Endodermal cell (in vitro differentiated cells): ENCODE measurements around the gene MADCAM1. TPM values are rescaled to one million over a fixed set of nuclear protein-coding genes. Genes with fewer than 3 reads are reported as not detected.

Experiments used
- DNase-seq: peaks from one replicate; pipeline ENCODE4 v3.0.0-alpha.2; 2017
- H3K27ac ChIP-seq: 2 replicates; pipeline ENCODE4 v1.5.1; 2013; ENCODE audit warnings: mild to moderate bottlenecking, low read depth, low read length, moderate library complexity
- H3K27me3 ChIP-seq: 2 replicates; pipeline ENCODE4 v1.6.1; 2013; ENCODE audit warnings: mild to moderate bottlenecking, low read length, moderate library complexity; ENCODE audit not compliant: insufficient read depth, control insufficient read depth, poor library complexity, severe bottlenecking
- H3K36me3 ChIP-seq: 2 replicates; pipeline ENCODE4 v1.7.0; 2013; ENCODE audit warnings: mild to moderate bottlenecking, low read length, moderate library complexity; ENCODE audit not compliant: control insufficient read depth, insufficient read depth
- H3K4me1 ChIP-seq: one replicate; pipeline ENCODE4 v1.7.0; 2013; ENCODE audit warnings: low read length; ENCODE audit not compliant: control insufficient read depth, insufficient read depth
- H3K4me3 ChIP-seq: 2 replicates; pipeline ENCODE4 v1.5.1; 2013; ENCODE audit warnings: mild to moderate bottlenecking, low read length, moderate library complexity
- H3K9ac ChIP-seq: 2 replicates; pipeline ENCODE4 v1.6.1; 2013; ENCODE audit warnings: mild to moderate bottlenecking, low read length, moderate library complexity; ENCODE audit not compliant: poor library complexity, severe bottlenecking; ENCODE audit errors: extremely low read depth
- H3K9me3 ChIP-seq: 2 replicates; pipeline ENCODE4 v1.6.1; 2013; ENCODE audit warnings: mild to moderate bottlenecking, low read length, moderate library complexity; ENCODE audit not compliant: control insufficient read depth
- H3K27ac Mint-ChIP-seq: 2 replicates; pipeline ENCODE4 v1.8.0; 2020; ENCODE audit warnings: mixed read lengths
- H3K27me3 Mint-ChIP-seq: 2 replicates; pipeline ENCODE4 v1.8.0; 2021; ENCODE audit warnings: mild to moderate bottlenecking, mixed read lengths; ENCODE audit not compliant: insufficient read depth
- H3K36me3 Mint-ChIP-seq: 2 replicates; pipeline ENCODE4 v1.8.0; 2020; ENCODE audit warnings: low read depth, mixed read lengths
- H3K4me1 Mint-ChIP-seq: 2 replicates; pipeline ENCODE4 v1.8.0; 2020; ENCODE audit warnings: mixed read lengths
- H3K4me3 Mint-ChIP-seq: 2 replicates; pipeline ENCODE4 v1.8.0; 2020; ENCODE audit warnings: mild to moderate bottlenecking, moderate library complexity, mixed read lengths
- H3K9me3 Mint-ChIP-seq: 2 replicates; pipeline ENCODE4 v1.8.0; 2020; ENCODE audit warnings: mild to moderate bottlenecking, mixed read lengths
- CTCF ChIP-seq: fragments of 200-600 bp; sonication (generic); conservative IDR thresholded peaks from 2 replicates; pipeline ENCODE4 v1.5.0; 2021; ENCODE audit warnings: antibody characterized with exemption, mild to moderate bottlenecking
- WGBS, 2 experiments: methylation state at CpG; one replicate each; pipeline versions ENCODE4 v1.1.5 to v1.1.7; 2013; ENCODE audit warnings: missing lambda C conversion rate in 2 of 2, mixed read lengths in 1 of 2; ENCODE audit not compliant: insufficient coverage in 1 of 2, insufficient read length in 1 of 2; 5-methylcytosine and 5-hydroxymethylcytosine counted together
- total RNA-seq, 2 donors: library from RNA; stranded (reverse); fragmentation: NEBNext Ultra II Directional in 1 of 2; extraction: Animal tissue kit (Norgen Biotek cat#: 25700) in 1 of 2; gene quantifications; 2 replicates in 1 of 2; 3 replicates in 1 of 2; pipeline ENCODE4 v1.2.1, GENCODE V29; 2021

The MADCAM1 gene
- total RNA-seq, 2 donors from 2014 or later, result 0.46 to 1.5 TPM

GRCh38 chr19:495402-496111 is 729 bp upstream of the MADCAM1 start:
- Histone ChIP-seq H3K27ac (no peak overlapping the region), H3K4me1 (no peaks in the 10 kb centered on the region), H3K27me3 (peaks cover 24% of the 10 kb centered on the region), H3K9me3 (no peaks in the 10 kb centered on the region), H3K36me3 (no peaks in the 10 kb centered on the region), H3K9ac (no peak overlapping the region), H3K4me3 (no peak overlapping the region)
- Mint-ChIP-seq H3K27me3 (peaks cover 40% of the 10 kb centered on the region), H3K4me3 (peak overlapping the region; percentile 27), H3K9me3 (peaks cover 3% of the 10 kb centered on the region), H3K27ac (no peak overlapping the region), H3K4me1 (no peaks in the 10 kb centered on the region), H3K36me3 (no peaks in the 10 kb centered on the region)
- TF ChIP-seq CTCF, result peak; percentile 96
- DNase-seq, result peak; percentile 92
- WGBS, 2 experiments, result 48 to 49% methylated on average over 29 to 32 of the region's 32 CpGs

- Histone ChIP-seq H3K27me3 (peaks cover 24% of the 10 kb centered on the region), H3K9me3 (no peaks in the 10 kb centered on the region), H3K36me3 (no peaks in the 10 kb centered on the region), H3K4me1 (no peaks in the 10 kb centered on the region), H3K4me3 (no peak overlapping the region), H3K27ac (no peak overlapping the region), H3K9ac (no peak overlapping the region)
- Mint-ChIP-seq H3K27ac (no peak overlapping the region), H3K27me3 (peaks cover 45% of the 10 kb centered on the region), H3K4me3 (no peak overlapping the region), H3K36me3 (no peaks in the 10 kb centered on the region), H3K9me3 (peaks cover 3% of the 10 kb centered on the region), H3K4me1 (no peaks in the 10 kb centered on the region)
- no peak for DNase-seq
- WGBS, 2 experiments, result 18% methylated on average over 6 of the region's 18 CpGs; no CpG with 5 or more reads in 1 of the 2 experiments
- no peak for TF ChIP-seq CTCF
Observed at GRCh38 chr19:496986-497385, 700 bp downstream of the MADCAM1 start.

GRCh38 chr19:497491-497868 is 1.2 kb downstream of the MADCAM1 start:
- no peak for DNase-seq
- Histone ChIP-seq H3K4me3 (no peak overlapping the region), H3K36me3 (no peaks in the 10 kb centered on the region), H3K9me3 (no peaks in the 10 kb centered on the region), H3K27ac (no peak overlapping the region), H3K9ac (no peak overlapping the region), H3K4me1 (no peaks in the 10 kb centered on the region), H3K27me3 (peaks cover 24% of the 10 kb centered on the region)
- Mint-ChIP-seq H3K9me3 (peaks cover 3% of the 10 kb centered on the region), H3K4me3 (no peak overlapping the region), H3K27ac (no peak overlapping the region), H3K27me3 (peaks cover 48% of the 10 kb centered on the region), H3K4me1 (peaks cover under 1% of the 10 kb centered on the region), H3K36me3 (no peaks in the 10 kb centered on the region)
- no peak for TF ChIP-seq CTCF
- 1% methylated on average over 36 of the region's 36 CpGs; no CpG with 5 or more reads in 1 of the 2 experiments for WGBS, 2 experiments
